Glutamatergic neuron (in vitro differentiated cells): ENCODE results near the gene FAM24B. TPM values are rescaled to one million over a fixed set of nuclear protein-coding genes. Genes with fewer than 3 reads are reported as not detected.

Experiments
- DNase-seq: peaks from one replicate; pipeline ENCODE4 v3.0.0; 2022
- H3K27ac Mint-ChIP-seq: one replicate; pipeline ENCODE4 v1.8.0; 2020; ENCODE audit warnings: mild to moderate bottlenecking, mixed read lengths, inconsistent platforms; ENCODE audit not compliant: unreplicated experiment
- H3K27me3 Mint-ChIP-seq: one replicate; pipeline ENCODE4 v1.8.0; 2020; ENCODE audit warnings: mild to moderate bottlenecking, moderate library complexity, mixed read lengths, inconsistent platforms; ENCODE audit not compliant: unreplicated experiment
- H3K36me3 Mint-ChIP-seq: one replicate; pipeline ENCODE4 v1.8.0; 2020; ENCODE audit warnings: mild to moderate bottlenecking, mixed read lengths, inconsistent platforms; ENCODE audit not compliant: unreplicated experiment
- H3K4me1 Mint-ChIP-seq: one replicate; pipeline ENCODE4 v1.8.0; 2020; ENCODE audit warnings: mild to moderate bottlenecking, low read depth, mixed read lengths, inconsistent platforms; ENCODE audit not compliant: unreplicated experiment
- H3K4me3 Mint-ChIP-seq: one replicate; pipeline ENCODE4 v1.8.0; 2020; ENCODE audit warnings: mild to moderate bottlenecking, mixed read lengths, inconsistent platforms; ENCODE audit not compliant: unreplicated experiment
- H3K9me3 Mint-ChIP-seq: one replicate; pipeline ENCODE4 v1.8.0; 2020; ENCODE audit warnings: mild to moderate bottlenecking, moderate library complexity, mixed read lengths, inconsistent platforms; ENCODE audit not compliant: unreplicated experiment
- CTCF ChIP-seq: fragments of 200-600 bp; sonication (generic); IDR thresholded peaks from one replicate; pipeline ENCODE4 v1.5.0; 2021; ENCODE audit not compliant: partially characterized antibody, unreplicated experiment
- total RNA-seq: library from RNA; stranded (reverse); fragmentation: NEBNext Ultra II Directional; extraction: Animal tissue kit (Norgen Biotek cat#: 25700); gene quantifications from one replicate; pipeline ENCODE4 v1.2.1, GENCODE V29; 2021; ENCODE audit not compliant: unreplicated experiment

FAM24B gene
- total RNA-seq, 1 donor from 2014 or later: 15.9 TPM

- H3K27ac Mint-ChIP-seq: no peak overlapping the region
- H3K4me3 Mint-ChIP-seq: no peak overlapping the region
- peaks cover 15% of the 10 kb centered on the region for H3K36me3 Mint-ChIP-seq
- no peak for DNase-seq
- peaks cover 3% of the 10 kb centered on the region for H3K9me3 Mint-ChIP-seq
- peaks cover 6% of the 10 kb centered on the region for H3K4me1 Mint-ChIP-seq
- no peak for TF ChIP-seq CTCF
- H3K27me3 Mint-ChIP-seq: peaks cover 2% of the 10 kb centered on the region
Observed at GRCh38 chr10:122850705-122851640, 28.4 kb downstream of the FAM24B start.

DNA sequence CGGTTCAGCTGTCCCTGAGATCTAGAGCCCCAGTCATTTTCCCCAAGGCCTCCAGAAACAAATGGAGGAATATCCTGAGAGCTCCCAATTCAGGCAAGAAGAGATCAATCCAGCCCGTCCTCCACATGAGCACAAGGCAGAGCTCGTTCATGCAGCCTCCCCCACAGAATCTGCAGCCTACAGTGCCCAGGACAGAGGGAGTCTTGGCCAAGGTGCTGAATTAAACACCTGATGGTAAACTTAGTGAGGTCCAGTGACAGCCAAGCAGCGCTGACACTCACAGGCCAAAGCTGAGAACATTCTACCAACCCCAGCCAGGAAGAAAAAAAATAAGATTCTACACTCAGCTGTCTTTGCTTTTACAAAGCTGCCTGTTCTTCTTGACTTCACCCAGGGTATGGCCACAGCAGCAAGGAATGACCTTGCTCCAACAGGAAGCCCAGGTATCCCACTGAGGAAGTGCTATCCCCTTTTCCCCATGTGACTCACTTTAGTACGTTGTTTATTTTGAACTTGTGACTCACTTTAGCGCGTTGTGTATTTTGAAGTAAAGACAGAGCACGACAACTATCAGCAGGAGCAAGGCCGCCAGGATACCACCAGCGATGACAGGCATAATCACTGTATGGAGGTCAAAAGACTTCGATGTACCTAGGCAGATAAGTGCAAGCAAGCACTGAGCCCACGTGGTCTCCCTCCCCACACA is 29.3 kb downstream of the FAM24B start:
- H3K27ac Mint-ChIP-seq: no peak overlapping the region
- no peak overlapping the region for H3K4me3 Mint-ChIP-seq
- H3K9me3 Mint-ChIP-seq: peaks cover 6% of the 10 kb centered on the region
- H3K4me1 Mint-ChIP-seq: peaks cover 6% of the 10 kb centered on the region
- no peak for DNase-seq
- peaks cover 1% of the 10 kb centered on the region for H3K27me3 Mint-ChIP-seq
- TF ChIP-seq CTCF: no peak
- peaks cover 15% of the 10 kb centered on the region for H3K36me3 Mint-ChIP-seq

- H3K4me3 Mint-ChIP-seq: no peak overlapping the region
- DNase-seq: no peak
- H3K9me3 Mint-ChIP-seq: peaks cover 6% of the 10 kb centered on the region
- H3K4me1 Mint-ChIP-seq: peaks cover 6% of the 10 kb centered on the region
- peaks cover 15% of the 10 kb centered on the region for H3K36me3 Mint-ChIP-seq
- no peak overlapping the region for H3K27ac Mint-ChIP-seq
- H3K27me3 Mint-ChIP-seq: peaks cover 1% of the 10 kb centered on the region
- TF ChIP-seq CTCF: no peak
Observed at GRCh38 chr10:122849090-122849489, 30.3 kb downstream of the FAM24B start.

DNA sequence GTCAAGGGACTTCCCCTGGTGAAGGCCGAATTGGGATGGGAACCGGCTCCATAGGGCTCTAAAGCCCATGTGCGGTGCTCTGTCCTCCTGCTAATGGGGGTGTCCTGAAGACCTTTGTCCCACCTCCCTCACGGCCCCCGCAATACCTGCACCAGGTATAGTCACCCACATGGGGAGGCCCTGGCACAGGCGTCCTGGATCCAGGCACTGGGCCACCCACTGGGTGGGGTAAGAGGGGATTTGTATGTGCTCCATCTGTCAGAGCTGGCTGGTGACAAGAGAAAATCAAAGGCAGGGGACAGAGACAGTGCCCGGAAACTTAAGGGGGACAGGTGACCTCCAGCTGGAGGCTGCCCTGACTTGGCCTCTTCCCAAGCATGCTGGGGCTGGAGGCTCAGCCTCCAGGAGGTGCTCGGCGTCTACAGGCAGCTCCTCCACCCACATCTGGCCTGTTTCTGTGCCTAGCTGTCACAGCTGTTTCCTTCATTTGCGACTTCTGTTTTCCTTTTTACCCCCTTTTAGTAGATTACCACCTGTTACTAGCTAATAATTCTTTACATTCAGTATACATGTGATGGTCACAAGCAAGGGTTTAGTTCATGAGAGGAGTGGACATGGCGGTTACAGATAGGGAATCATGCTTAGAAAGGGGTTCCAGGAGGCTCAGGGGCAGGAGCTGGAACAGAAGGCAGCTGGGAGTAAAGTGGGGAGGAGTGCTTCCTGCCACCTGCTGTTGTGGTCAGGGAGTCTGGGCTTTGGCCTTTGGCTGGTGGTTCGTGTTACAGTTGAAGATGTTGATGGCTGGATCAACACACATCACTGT is 31.4 kb downstream of the FAM24B start:
- peaks cover 10% of the 10 kb centered on the region for H3K36me3 Mint-ChIP-seq
- H3K4me3 Mint-ChIP-seq: no peak overlapping the region
- no peak overlapping the region for H3K27ac Mint-ChIP-seq
- DNase-seq: no peak
- peaks cover 6% of the 10 kb centered on the region for H3K4me1 Mint-ChIP-seq
- peaks cover 1% of the 10 kb centered on the region for H3K27me3 Mint-ChIP-seq
- no peak for TF ChIP-seq CTCF
- H3K9me3 Mint-ChIP-seq: peaks cover 6% of the 10 kb centered on the region
